ENCODE results near the gene SLC4A3. TPM values are rescaled to one million over a fixed set of nuclear protein-coding genes. Genes with fewer than 3 reads are reported as not detected.

Gene SLC4A3
- polyA plus RNA-seq, 1 of the 3 experiments (the other 2 are of a cell fraction), result 12.3 TPM

GRCh38 chr2:219658874-219659273 is 31.4 kb downstream of the SLC4A3 start:
- no peak for DNase-seq

More at GRCh38 chr2:219658874-219659273, 31.4 kb downstream of the SLC4A3 start:
- Histone ChIP-seq H3K4me2 (no peak overlapping the region), H3K9me3 (no peaks in the 10 kb centered on the region), H3K9ac (no peak overlapping the region), H3K4me1 (ENCODE audit: control insufficient read depth in 1 of 2, insufficient read depth in 2 of 2, low read depth in 1 of 2, low read length in 1 of 2) (no peaks in the 10 kb centered on the region), H3F3A (replicated peaks; ENCODE audit: insufficient read depth) (no peaks in the 10 kb centered on the region), H3K79me2 (ENCODE audit: insufficient read depth) (no peaks in the 10 kb centered on the region), H3K27ac (ENCODE audit: low read depth in 2 of 2, low read length in 1 of 2) (no peak overlapping the region), H3K27me3 (ENCODE audit: insufficient read depth) (peaks cover 15% of the 10 kb centered on the region; the same call in 1 of the 2 replicates), H4K20me1 (ENCODE audit: insufficient read depth) (no peaks in the 10 kb centered on the region), H3K9me2 (no peaks in the 10 kb centered on the region), H2AFZ (ENCODE audit: low read depth) (no peak overlapping the region), H3K36me3 (replicated peaks in 1 of 2; ENCODE audit: control insufficient read depth in 1 of 2, insufficient read depth in 2 of 2, low read length in 1 of 2) (no peaks in the 10 kb centered on the region), H3K4me3 (ENCODE audit: low read depth in 2 of 2, low read length in 1 of 2) (no peak overlapping the region)
- 19% methylated on average over 3 of the region's 3 CpGs for WGBS (ENCODE audit: low lambda C conversion rate)
- no peak for TF ChIP-seq TCF12 (IDR thresholded peaks at IDR 0.05)
- TF ChIP-seq USF1 (IDR thresholded peaks at IDR 0.05; ENCODE audit: borderline replicate concordance, low read depth), result no peak
- TF ChIP-seq USF2 (IDR thresholded peaks at IDR 0.05; ENCODE audit: borderline replicate concordance, low read depth, low read length), result no peak
- TF ChIP-seq CHD2 (IDR thresholded peaks at IDR 0.05; ENCODE audit: low read length, partially characterized antibody), result no peak
- no peak for TF ChIP-seq POLR2AphosphoS5 (IDR thresholded peaks at IDR 0.05; ENCODE audit: low read depth, low read length)
- TF ChIP-seq TAF1 (IDR thresholded peaks at IDR 0.05; ENCODE audit: borderline replicate concordance, low read depth, low read length), result no peak
- no peak for TF ChIP-seq JUND (IDR thresholded peaks at IDR 0.05)
- TF ChIP-seq RCOR1 (IDR thresholded peaks at IDR 0.05; ENCODE audit: low read length), result no peak
- TF ChIP-seq GABPA (IDR thresholded peaks at IDR 0.05; ENCODE audit: low read depth), result no peak
- no peak for TF ChIP-seq RFX5 (IDR thresholded peaks at IDR 0.05; ENCODE audit: low read length)
- no peak for TF ChIP-seq NFIC (IDR thresholded peaks at IDR 0.05; ENCODE audit: borderline replicate concordance)
- TF ChIP-seq EP300 (IDR thresholded peaks at IDR 0.05; ENCODE audit: borderline replicate concordance in 1 of 2, low read depth in 1 of 2, low read length in 1 of 2), result no peak
- TF ChIP-seq GATA2 (CRISPR knock-in tag; IDR thresholded peaks at IDR 0.05), result no peak
- TF ChIP-seq, protein P1, sequence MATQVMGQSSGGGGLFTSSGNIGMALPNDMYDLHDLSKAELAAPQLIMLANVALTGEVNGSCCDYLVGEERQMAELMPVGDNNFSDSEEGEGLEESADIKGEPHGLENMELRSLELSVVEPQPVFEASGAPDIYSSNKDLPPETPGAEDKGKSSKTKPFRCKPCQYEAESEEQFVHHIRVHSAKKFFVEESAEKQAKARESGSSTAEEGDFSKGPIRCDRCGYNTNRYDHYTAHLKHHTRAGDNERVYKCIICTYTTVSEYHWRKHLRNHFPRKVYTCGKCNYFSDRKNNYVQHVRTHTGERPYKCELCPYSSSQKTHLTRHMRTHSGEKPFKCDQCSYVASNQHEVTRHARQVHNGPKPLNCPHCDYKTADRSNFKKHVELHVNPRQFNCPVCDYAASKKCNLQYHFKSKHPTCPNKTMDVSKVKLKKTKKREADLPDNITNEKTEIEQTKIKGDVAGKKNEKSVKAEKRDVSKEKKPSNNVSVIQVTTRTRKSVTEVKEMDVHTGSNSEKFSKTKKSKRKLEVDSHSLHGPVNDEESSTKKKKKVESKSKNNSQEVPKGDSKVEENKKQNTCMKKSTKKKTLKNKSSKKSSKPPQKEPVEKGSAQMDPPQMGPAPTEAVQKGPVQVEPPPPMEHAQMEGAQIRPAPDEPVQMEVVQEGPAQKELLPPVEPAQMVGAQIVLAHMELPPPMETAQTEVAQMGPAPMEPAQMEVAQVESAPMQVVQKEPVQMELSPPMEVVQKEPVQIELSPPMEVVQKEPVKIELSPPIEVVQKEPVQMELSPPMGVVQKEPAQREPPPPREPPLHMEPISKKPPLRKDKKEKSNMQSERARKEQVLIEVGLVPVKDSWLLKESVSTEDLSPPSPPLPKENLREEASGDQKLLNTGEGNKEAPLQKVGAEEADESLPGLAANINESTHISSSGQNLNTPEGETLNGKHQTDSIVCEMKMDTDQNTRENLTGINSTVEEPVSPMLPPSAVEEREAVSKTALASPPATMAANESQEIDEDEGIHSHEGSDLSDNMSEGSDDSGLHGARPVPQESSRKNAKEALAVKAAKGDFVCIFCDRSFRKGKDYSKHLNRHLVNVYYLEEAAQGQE (IDR thresholded peaks at IDR 0.05; ENCODE audit: low read depth, low read length), result no peak
- TF ChIP-seq FOSL2 (IDR thresholded peaks at IDR 0.05; ENCODE audit: borderline replicate concordance, low read depth), result no peak
- no peak for TF ChIP-seq SIN3A (IDR thresholded peaks at IDR 0.05; ENCODE audit: borderline replicate concordance, low read depth, low read length)
- TF ChIP-seq, protein P2, sequence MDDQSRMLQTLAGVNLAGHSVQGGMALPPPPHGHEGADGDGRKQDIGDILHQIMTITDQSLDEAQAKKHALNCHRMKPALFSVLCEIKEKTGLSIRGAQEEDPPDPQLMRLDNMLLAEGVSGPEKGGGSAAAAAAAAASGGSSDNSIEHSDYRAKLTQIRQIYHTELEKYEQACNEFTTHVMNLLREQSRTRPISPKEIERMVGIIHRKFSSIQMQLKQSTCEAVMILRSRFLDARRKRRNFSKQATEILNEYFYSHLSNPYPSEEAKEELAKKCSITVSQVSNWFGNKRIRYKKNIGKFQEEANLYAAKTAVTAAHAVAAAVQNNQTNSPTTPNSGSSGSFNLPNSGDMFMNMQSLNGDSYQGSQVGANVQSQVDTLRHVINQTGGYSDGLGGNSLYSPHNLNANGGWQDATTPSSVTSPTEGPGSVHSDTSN (IDR thresholded peaks at IDR 0.05), result no peak
- TF ChIP-seq YY1 (IDR thresholded peaks at IDR 0.05; ENCODE audit: low read depth), result no peak
- no peak for TF ChIP-seq FOXM1 (IDR thresholded peaks at IDR 0.05; ENCODE audit: low read depth)
- TF ChIP-seq FOXJ3 (CRISPR knock-in tag; IDR thresholded peaks at IDR 0.05), result no peak
- ChIA-PET CTCF (interaction anchor here (0.6 to 2.5 kb wide), 7 partner anchors 10 to 118 kb away, joined by 3 to 11 read pairs (median 3); no protein-coding TSS in a partner anchor), POLR2A (no interaction called here)
